ENCODE measurements around the gene TMEM212.
"Not testable (repeated sequence)": the region's sequence is repeated elsewhere in the genome, so short reads cannot be mapped to it uniquely, and the experiment has no call there.

TMEM212 gene

GRCh38 chr3:171895900-171896299, 52.8 kb downstream of the TMEM212 start:
- no peak for DNase-seq

- DNase-seq, result no peak
Measured at GRCh38 chr3:171896316-171896715, 53.2 kb downstream of the TMEM212 start.

GRCh38 chr3:171898192-171898591, 55.0 kb downstream of the TMEM212 start:
- no peak for DNase-seq

GRCh38 chr3:171900446-171900845, 57.3 kb downstream of the TMEM212 start:
- DNase-seq, result no peak

GRCh38 chr3:171901615-171902312, 58.6 kb downstream of the TMEM212 start:
- DNase-seq, result no peak

GRCh38 chr3:171904829-171905228, 61.7 kb downstream of the TMEM212 start:
- DNase-seq, result no peak

- not testable (repeated sequence) for DNase-seq
Measured at GRCh38 chr3:171906503-171906902, 63.4 kb downstream of the TMEM212 start.

- DNase-seq, result no peak
Measured at GRCh38 chr3:171906951-171907676, 64.0 kb downstream of the TMEM212 start.

- DNase-seq, result no peak
Measured at GRCh38 chr3:171907761-171908160, 64.6 kb downstream of the TMEM212 start.

GRCh38 chr3:171908731-171909130, 65.6 kb downstream of the TMEM212 start:
- DNase-seq, result no peak

Measured in activated CD4-positive, alpha-beta T cell treated with anti-CD3 and anti-CD28 coated beads, Interleukin-2, amount 50 U/mL, for 48 hours (primary cell).